AG09319 (cell line): ENCODE measurements around the gene SARDH.
"Not testable (repeated sequence)": the region's sequence is repeated elsewhere in the genome, so short reads cannot be mapped to it uniquely, and the experiment has no call there.

Experiments used
- DNase-seq: peaks from one replicate; pipeline ENCODE4 v3.0.0-alpha.2; 2010; ENCODE audit warnings: low read depth; ENCODE audit errors: extremely low read depth
- TF ChIP-seq, protein P1 (sequence below): IDR thresholded peaks from 2 replicates; pipeline ENCODE4 v1.5.1; 2011; ENCODE audit warnings: low read depth, mild to moderate bottlenecking, inconsistent platforms, low read length, moderate library complexity

Gene SARDH

DNA sequence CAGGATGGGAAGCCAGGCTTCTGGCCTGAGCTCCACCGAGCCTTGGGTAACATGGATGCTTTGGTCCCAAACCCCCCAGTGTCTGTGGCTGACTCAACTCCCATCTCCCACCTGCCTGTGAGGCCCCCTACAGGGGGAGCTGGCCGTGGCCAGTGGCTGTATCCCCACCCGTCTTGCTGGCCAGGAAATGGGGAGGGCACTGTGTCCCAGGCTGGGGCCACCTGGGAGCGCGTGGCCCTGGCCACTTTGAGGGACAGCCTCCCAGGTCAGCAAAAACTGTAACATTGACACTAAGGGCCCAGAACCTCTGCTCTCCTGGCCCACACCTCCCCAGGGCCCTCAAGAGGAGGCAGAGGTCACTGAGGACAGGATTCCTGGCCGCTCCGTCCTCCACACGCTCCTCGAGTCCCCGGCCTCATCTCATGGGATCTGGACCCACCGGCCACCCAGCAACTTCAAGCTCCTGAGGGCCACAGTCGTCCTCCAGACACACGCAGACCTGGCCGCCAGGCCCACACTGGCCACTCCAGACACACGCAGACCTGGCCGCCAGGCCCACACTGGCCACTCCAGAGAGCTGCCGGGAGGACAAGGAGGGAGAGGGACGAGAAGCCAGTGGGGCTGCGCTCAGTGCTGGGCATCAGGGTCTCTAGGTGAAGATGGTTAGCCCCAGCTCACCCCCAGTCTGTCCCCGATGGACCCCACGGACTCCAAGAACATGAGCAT lies 57.7 kb downstream of the SARDH start:
- TF ChIP-seq, protein P1, sequence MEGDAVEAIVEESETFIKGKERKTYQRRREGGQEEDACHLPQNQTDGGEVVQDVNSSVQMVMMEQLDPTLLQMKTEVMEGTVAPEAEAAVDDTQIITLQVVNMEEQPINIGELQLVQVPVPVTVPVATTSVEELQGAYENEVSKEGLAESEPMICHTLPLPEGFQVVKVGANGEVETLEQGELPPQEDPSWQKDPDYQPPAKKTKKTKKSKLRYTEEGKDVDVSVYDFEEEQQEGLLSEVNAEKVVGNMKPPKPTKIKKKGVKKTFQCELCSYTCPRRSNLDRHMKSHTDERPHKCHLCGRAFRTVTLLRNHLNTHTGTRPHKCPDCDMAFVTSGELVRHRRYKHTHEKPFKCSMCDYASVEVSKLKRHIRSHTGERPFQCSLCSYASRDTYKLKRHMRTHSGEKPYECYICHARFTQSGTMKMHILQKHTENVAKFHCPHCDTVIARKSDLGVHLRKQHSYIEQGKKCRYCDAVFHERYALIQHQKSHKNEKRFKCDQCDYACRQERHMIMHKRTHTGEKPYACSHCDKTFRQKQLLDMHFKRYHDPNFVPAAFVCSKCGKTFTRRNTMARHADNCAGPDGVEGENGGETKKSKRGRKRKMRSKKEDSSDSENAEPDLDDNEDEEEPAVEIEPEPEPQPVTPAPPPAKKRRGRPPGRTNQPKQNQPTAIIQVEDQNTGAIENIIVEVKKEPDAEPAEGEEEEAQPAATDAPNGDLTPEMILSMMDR = no peak
- no peak for DNase-seq

DNA sequence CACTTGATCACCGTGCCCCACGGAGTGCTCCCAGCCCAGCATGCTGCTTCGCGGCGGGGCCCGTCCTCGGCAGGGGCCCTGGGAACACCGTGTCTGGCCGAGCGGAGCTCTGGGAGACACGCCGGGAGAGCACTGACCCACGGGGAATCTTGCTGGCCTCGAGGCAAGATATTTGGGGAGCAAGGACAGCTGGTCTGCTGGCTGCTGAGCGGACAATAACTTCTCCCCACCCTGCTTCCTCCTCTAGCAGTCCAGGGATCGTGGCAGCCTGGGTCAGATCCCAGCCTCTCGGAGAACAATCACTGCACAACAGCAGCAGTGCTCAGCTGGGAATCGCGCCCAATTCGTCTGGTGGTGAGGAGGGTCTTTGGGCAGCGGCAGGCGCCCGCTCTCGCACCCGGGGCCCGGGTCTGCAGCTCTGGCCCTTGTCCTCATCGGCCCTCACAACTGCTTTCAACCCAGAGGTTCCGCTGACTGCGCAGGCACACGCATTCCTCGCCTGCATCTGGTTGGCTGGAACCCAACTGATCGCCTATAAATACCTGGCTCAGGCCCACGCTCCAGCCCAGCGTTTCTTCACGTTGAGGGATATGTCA lies 58.6 kb downstream of the SARDH start:
- TF ChIP-seq, protein P1 = no peak
- DNase-seq = no peak

DNA sequence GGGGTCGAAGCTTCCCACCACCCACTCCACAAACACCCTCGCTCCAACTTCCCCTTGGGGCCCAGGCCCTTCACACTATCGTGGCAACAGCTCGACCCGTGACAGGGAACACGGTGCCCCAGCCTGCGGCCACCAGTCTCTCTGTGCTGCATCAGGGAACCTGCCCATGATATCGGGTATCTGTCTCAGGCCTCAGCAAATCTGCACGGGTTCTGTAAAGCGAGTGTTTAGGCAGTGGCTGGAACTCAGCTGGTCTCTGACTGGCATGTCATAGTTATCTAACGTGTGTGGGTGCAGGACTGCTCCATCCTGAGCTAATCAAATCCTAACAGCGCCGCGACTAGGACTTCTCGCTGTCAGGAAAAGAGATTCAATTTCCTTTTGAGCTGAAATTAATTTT lies 59.1 kb downstream of the SARDH start:
- DNase-seq = no peak
- TF ChIP-seq, protein P1 = no peak

DNA sequence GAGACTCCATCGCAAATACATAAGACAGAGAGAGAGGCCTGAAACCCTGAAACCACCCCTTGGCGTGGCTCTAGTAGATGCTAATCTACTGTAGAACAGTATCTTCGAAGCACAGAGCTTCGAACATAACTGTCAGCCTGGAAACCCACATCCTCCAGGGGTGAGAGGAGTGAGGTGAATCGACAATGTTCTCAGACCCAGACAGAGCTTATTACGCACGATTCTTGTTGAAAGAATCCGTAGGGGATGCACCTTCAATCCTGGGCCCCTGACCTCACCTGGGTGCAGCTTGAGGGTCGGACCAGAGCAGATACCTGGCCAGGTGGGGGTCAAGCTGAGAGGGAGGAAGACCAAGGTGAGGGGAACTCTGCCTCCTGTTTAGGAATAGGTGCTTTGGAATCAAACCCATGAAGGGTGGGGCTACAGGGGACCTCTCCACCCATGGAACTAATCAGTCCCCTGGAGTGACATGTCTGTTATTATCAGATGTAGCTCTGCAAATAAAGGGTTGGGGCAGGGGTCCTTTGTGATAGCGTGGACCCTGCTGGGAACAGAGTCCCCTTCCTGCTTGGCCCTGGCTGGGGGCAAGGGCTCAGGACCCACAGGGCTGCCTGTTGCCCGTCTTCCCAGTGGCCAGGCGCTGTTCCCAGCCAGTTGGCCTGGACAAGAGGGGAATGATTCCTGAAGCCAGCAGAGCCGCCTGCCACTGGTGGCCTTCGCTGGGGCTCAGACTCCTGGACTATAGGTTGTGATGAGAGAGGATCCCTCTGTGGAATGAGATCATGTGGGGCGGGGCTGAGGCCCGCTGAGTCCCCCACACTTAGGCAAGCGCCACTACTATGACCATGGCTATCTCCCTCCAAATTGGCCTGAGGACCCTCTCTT lies 60.8 kb downstream of the SARDH start:
- no peak for DNase-seq

DNA sequence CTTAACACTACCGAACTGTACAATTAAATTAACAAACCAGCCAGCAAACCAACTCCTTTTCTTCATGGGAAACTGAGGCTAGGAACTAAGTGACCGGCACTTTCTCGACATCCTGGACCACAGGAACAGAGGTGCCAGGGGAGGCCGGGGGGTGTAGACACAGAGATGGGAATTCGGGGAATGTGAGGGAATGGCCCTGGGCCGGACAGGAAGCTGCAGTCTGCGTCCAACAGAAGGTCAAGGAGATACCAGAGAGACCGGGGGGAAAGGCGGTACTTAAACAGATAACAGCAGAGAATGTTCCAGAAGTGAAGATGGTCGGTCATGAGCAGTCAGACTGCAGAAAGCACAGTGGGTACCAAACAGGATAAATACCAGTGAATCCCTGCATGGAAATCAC lies 61.7 kb downstream of the SARDH start:
- TF ChIP-seq, protein P1 = no peak
- DNase-seq = no peak

More for the DNA sequence above, 60.8 kb downstream of the SARDH start:
- TF ChIP-seq, protein P1 = no peak

DNA sequence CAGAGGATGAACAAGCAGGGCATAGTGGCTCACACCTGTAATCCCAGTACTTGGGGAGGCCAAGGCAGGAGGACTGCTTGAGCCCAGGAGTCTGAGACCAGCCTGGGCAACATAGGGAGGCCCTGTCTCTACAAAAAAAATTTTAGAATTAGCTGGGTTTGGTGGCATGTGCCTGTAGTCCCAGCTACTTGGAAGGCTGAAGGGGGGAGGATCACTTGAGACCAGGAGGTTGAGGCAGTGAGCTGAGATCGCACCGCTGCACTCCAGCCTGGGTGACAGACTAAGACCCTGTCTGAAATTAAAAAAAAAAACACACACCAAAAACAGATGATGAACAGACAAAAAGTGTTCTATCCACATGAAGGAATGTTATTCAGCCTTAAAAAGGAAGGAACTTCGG lies 62.4 kb downstream of the SARDH start:
- not testable (repeated sequence) for DNase-seq

DNA sequence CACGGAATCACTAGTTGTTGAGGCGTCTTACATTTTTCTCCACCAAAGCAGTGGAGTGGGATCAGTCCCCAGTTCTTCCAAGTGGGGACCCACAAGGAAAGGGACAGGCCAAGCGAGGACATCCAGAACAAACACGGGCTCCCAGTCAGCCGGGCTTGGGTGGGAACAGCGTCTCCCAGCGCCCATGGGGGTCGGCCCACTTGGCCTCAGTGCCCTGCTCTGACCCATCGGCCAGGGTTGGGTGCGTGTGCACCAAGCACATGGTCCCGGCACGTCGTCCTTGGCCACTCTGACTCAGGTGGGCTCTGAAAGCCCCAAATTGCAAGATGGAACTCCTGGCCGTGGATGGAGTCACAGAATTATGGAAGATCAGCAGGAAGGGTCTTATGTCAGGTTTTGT lies 64.1 kb downstream of the SARDH start:
- no peak for DNase-seq
- TF ChIP-seq, protein P1 = no peak
